CD4-positive, alpha-beta T cell (primary cell): ENCODE data around the gene NUDT9. TPM values are rescaled to one million over a fixed set of nuclear protein-coding genes. Genes with fewer than 3 reads are reported as not detected.

Experiments
- ATAC-seq: fragments of 200-7000 bp; cut with Tn5 transposase; one replicate; pipeline ENCODE4 v1.10.0; 2022; ENCODE audit warnings: mild to moderate bottlenecking; ENCODE audit not compliant: poor library complexity
- CTCF ChIA-PET: fragments of 350-600 bp; sonication (Branson Sonifier 250); formaldehyde crosslinking; loops from one replicate; lab custom pipeline; 2021; ENCODE audit warnings: antibody characterized with exemption, inconsistent platforms; lab: Charles Lee
- POLR2A ChIA-PET: fragments of 350-600 bp; sonication (Branson Sonifier 250); formaldehyde crosslinking; loops from one replicate; lab custom pipeline; 2021; ENCODE audit warnings: antibody characterized with exemption, inconsistent platforms; lab: Charles Lee
- DNase-seq, 14 experiments: peaks; one replicate each; pipeline ENCODE4 v3.0.0-alpha.2; 2013 to 2020; ENCODE audit warnings: mixed read lengths in 2 of 14
- H3K27ac ChIP-seq, 2 donors: one replicate each; pipeline versions ENCODE4 v1.5.1 to v1.7.0; 2013; ENCODE audit warnings: low read length in 2 of 2, low read depth in 1 of 2, mild to moderate bottlenecking in 1 of 2
- H3K27me3 ChIP-seq, 2 experiments: 1 replicate in 1 of 2; 2 replicates in 1 of 2; pipeline versions ENCODE4 v1.6.1 to v1.7.0; 2013; ENCODE audit warnings: low read length in 2 of 2, control low read depth in 1 of 2, mild to moderate bottlenecking in 1 of 2, moderate library complexity in 1 of 2; ENCODE audit not compliant: insufficient read depth in 2 of 2, control insufficient read depth in 1 of 2
- H3K36me3 ChIP-seq: one replicate; pipeline ENCODE4 v1.6.1; 2013; ENCODE audit warnings: low read length, control low read depth; ENCODE audit not compliant: insufficient read depth
- H3K4me1 ChIP-seq: one replicate; pipeline ENCODE4 v1.6.1; 2013; ENCODE audit warnings: low read length, control low read depth; ENCODE audit not compliant: insufficient read depth
- H3K4me3 ChIP-seq: one replicate; pipeline ENCODE4 v1.5.1; 2013; ENCODE audit warnings: mild to moderate bottlenecking, low read length, moderate library complexity
- H3K9me3 ChIP-seq, 2 experiments: 1 replicate in 1 of 2; 2 replicates in 1 of 2; pipeline versions ENCODE4 v1.6.1 to v1.7.0; 2013; ENCODE audit warnings: low read length in 2 of 2, mild to moderate bottlenecking in 2 of 2, control low read depth in 1 of 2, moderate library complexity in 1 of 2; ENCODE audit not compliant: control insufficient read depth in 1 of 2, insufficient read depth in 1 of 2
- H3K27ac Mint-ChIP-seq: one replicate; pipeline ENCODE4 v1.8.0; 2020; ENCODE audit warnings: mixed read lengths
- H3K27me3 Mint-ChIP-seq: one replicate; pipeline ENCODE4 v1.8.0; 2021; ENCODE audit warnings: mixed read lengths
- H3K36me3 Mint-ChIP-seq: one replicate; pipeline ENCODE4 v1.8.0; 2021; ENCODE audit warnings: low read depth, mixed read lengths
- H3K4me1 Mint-ChIP-seq: one replicate; pipeline ENCODE4 v1.8.0; 2021; ENCODE audit warnings: low read depth, mixed read lengths
- H3K4me3 Mint-ChIP-seq: one replicate; pipeline ENCODE4 v1.8.0; 2020; ENCODE audit warnings: mild to moderate bottlenecking, mixed read lengths
- H3K9me3 Mint-ChIP-seq: one replicate; pipeline ENCODE4 v1.8.0; 2020; ENCODE audit warnings: mixed read lengths
- CTCF ChIP-seq: fragments of 200-600 bp; IDR thresholded peaks from one replicate; pipeline ENCODE4 v1.8.0; 2022; ENCODE audit warnings: antibody characterized with exemption, mild to moderate bottlenecking
- intact Hi-C, 2 experiments: fragments of 100-400 bp; cut with DNase I in 1 of 2; cut with micrococcal nuclease in 1 of 2; formaldehyde crosslinking; loops; one replicate each; pipeline versions ENCODE4 v1.15.1 to v1.9.0; 2023 to 2025; cut with DNase I, micrococcal nuclease
- total RNA-seq, 174 experiments: library from RNA in 2 of 174; stranded (reverse) in 2 of 174; gene quantifications; one replicate each; pipeline ENCODE4 v1.2.3 and lab custom pipeline; 2021 to 2026

NUDT9 gene
- total RNA-seq, 2 experiments from 2014 or later: 4.4 to 4.8 TPM

DNA sequence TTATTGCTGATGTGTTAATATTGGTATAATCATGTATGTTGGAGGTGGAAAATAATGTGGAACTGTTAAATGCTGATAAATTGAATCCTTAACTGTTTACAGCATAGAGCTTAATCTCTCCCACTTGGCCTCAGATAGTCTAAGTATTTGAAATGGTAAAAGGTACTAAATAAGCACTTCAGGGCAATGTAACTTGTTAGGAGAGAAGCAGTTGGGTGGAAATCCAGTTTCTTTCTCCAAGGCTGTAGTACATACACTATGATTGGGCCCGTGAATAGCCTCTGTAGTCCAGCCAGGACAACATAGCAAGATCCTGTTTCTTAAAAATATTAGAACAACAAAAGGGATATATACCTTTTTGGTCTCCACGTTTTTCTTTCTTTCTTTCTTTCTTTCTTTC lies 39.7 kb downstream of the NUDT9 start:
- intact Hi-C loops: no loop called here
- no peaks in the 10 kb centered on the region for H3K9me3 Mint-ChIP-seq
- H3K4me1 Mint-ChIP-seq: no peaks in the 10 kb centered on the region
- DNase-seq (no peak), ATAC-seq (no peak)
- ChIA-PET POLR2A (no interaction called here), CTCF (no interaction called here)
- no peak overlapping the region for H3K4me3 ChIP-seq
- H3K27me3 Mint-ChIP-seq: no peaks in the 10 kb centered on the region
- no peaks in the 10 kb centered on the region for H3K9me3 ChIP-seq
- H3K27ac Mint-ChIP-seq: no peak overlapping the region
- H3K27me3 ChIP-seq: no peaks in the 10 kb centered on the region
- H3K36me3 Mint-ChIP-seq: peaks cover 33% of the 10 kb centered on the region
- H3K36me3 ChIP-seq: peaks cover 19% of the 10 kb centered on the region
- H3K27ac ChIP-seq: no peak overlapping the region
- H3K4me1 ChIP-seq: no peaks in the 10 kb centered on the region
- no peak for TF ChIP-seq CTCF
- H3K4me3 Mint-ChIP-seq: no peak overlapping the region

DNA sequence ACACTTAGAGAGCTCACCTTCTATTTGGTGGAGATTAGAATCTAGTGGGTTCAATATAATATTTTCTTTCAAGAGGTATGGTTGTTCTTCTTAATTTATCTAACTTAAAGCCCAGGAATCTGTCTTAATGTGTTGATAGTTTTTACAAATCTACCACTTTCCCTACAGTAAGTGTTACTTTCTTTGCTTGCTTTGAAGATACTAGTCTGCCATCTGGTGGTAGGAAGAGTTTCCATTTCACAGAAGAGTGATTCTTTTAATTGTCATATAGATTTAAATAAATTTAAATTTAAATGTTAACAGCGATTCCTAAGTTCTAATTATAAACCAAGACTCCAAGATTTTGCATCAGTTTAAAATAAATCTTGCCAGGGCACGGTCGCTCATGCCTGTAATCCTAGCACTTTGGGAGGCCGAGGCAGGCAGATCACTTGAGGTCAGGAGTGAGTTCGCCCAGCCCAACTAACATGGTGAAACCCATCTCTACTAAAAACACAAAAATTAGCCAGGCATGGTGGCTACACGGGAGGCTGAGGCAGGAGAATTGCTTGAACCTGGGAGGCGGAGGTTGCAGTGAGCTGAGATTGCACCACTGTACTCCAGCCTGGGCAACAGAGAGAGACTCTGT lies 43.5 kb downstream of the NUDT9 start:
- Histone ChIP-seq H3K4me1 (no peaks in the 10 kb centered on the region), H3K27me3 (no peaks in the 10 kb centered on the region), H3K27ac (no peak overlapping the region), H3K4me3 (no peak overlapping the region), H3K9me3 (no peaks in the 10 kb centered on the region), H3K36me3 (no peaks in the 10 kb centered on the region)
- CTCF ChIA-PET: interaction anchor here (0.8 to 7.2 kb wide), 4 partner anchors 35 to 316 kb away, joined by 3 to 44 read pairs (median 6); no protein-coding TSS in a partner anchor
- Mint-ChIP-seq H3K4me3 (no peak overlapping the region), H3K9me3 (no peaks in the 10 kb centered on the region), H3K36me3 (no peaks in the 10 kb centered on the region), H3K4me1 (no peaks in the 10 kb centered on the region), H3K27me3 (no peaks in the 10 kb centered on the region), H3K27ac (no peak overlapping the region)
- peak; percentile 84 for TF ChIP-seq CTCF
- ATAC-seq (peak; percentile 52), DNase-seq (peak in 3 of 14 experiments; percentile 64 to 69 (median 68))
- POLR2A ChIA-PET: no interaction called here
- intact Hi-C loops: loop anchor here (1.0 to 5.0 kb wide), 6 partner anchors 109 to 316 kb away; no protein-coding TSS in a partner anchor

DNA sequence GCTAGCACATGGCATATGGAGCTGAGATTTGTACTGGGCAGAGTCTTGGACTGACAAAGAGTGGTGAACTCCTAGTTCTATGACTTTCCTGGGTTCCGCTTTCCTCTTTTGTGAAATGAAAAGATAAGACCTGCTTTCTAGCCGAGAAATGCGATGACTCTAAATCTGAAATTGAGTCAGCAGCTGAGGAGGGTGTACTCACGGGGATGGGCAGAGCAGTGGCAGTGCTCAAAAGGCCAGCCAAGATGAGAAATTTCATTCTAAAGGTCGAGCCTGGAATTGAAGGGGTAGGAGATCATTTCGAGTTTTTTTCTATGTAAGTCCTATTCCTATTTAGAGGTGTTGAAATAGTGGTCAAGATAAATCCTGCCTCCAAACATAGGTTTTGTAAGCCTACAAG lies 47.0 kb downstream of the NUDT9 start:
- no peak for TF ChIP-seq CTCF
- no peaks in the 10 kb centered on the region for H3K4me1 ChIP-seq
- H3K27me3 ChIP-seq: no peaks in the 10 kb centered on the region
- Mint-ChIP-seq H3K9me3 (no peaks in the 10 kb centered on the region), H3K27ac (no peak overlapping the region), H3K27me3 (no peaks in the 10 kb centered on the region), H3K4me1 (no peaks in the 10 kb centered on the region), H3K36me3 (no peaks in the 10 kb centered on the region), H3K4me3 (no peak overlapping the region)
- DNase-seq (no peak), ATAC-seq (no peak)
- intact Hi-C loops: loop anchor here (5.0 kb wide), 3 partner anchors 112 to 197 kb away; no protein-coding TSS in a partner anchor
- POLR2A ChIA-PET: no interaction called here
- no peaks in the 10 kb centered on the region for H3K9me3 ChIP-seq
- H3K36me3 ChIP-seq: no peaks in the 10 kb centered on the region
- CTCF ChIA-PET: interaction anchor here (7.2 kb wide), 1 partner anchor 93 kb away, joined by 44 read pairs; no protein-coding TSS in a partner anchor
- no peak overlapping the region for H3K4me3 ChIP-seq
- H3K27ac ChIP-seq: no peak overlapping the region
